HG02763 (cell line): ENCODE results near the gene NR1I3.
"Not testable (repeated sequence)": the region's sequence is repeated elsewhere in the genome, so short reads cannot be mapped to it uniquely, and the experiment has no call there.

Source experiments
- ATAC-seq: cut with Tn5 transposase; IDR thresholded peaks from one replicate; pipeline ENCODE4 v1.9.1; 2021; ENCODE audit warnings: mild to moderate bottlenecking, moderate library complexity; ENCODE audit not compliant: unreplicated experiment

Gene NR1I3, protein sequence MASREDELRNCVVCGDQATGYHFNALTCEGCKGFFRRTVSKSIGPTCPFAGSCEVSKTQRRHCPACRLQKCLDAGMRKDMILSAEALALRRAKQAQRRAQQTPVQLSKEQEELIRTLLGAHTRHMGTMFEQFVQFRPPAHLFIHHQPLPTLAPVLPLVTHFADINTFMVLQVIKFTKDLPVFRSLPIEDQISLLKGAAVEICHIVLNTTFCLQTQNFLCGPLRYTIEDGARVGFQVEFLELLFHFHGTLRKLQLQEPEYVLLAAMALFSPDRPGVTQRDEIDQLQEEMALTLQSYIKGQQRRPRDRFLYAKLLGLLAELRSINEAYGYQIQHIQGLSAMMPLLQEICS

DNA sequence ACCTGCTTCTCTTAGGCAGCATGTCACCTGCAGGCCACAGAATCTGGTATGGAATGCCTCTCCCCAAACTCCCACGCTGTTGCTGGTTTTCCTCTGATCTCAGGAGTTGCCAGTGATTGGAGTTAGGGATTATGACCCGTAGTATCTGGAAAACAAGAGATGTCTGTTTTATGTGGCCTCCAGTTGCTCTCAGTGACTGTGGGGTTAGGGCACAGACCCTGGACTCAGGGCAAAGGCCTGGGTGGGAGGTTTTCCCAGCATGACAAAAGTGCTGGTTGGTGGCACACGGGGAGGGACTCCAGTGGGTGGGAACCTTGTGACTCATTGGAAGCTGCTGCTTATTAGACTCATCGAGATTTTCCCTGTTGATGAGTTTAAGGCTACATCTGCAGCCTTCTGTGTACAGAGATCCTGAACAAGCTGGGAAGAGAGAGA, at the start of gene NR1I3:
TSS of gene NR1I3 (minus strand) at position 165 of the 435 bp plus-strand sequence. CDS start 1,638 bp downstream, outside the sequence.
- no peak for ATAC-seq

DNA sequence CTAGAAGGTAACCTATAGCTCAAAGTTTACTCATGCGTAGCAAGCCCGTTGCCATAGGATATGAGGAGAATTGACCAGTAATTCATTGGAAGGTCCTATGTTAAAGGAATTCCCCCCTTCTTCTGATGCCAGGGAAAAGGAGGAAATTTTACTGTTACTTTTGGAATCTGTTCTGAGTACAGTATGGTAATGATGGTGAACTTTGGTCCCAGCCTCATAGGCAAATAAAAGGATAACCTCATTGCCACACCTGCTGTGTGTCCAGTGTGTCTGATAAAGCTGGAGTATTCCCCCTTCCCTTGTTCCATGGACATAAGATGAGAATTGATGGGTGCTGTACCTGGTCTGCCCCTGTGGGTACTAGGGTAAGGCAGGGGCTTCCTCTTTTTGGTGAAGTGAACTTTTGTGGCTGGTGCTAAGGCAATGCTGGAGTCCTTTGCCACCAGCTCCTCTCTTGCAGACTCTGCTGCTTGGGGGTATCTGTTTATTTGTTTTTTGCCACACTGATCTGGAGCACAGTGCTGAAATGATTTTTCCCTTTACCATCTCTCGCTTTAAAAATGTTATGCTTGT, 49.6 kb upstream of the NR1I3 start:
- no peak for ATAC-seq

DNA sequence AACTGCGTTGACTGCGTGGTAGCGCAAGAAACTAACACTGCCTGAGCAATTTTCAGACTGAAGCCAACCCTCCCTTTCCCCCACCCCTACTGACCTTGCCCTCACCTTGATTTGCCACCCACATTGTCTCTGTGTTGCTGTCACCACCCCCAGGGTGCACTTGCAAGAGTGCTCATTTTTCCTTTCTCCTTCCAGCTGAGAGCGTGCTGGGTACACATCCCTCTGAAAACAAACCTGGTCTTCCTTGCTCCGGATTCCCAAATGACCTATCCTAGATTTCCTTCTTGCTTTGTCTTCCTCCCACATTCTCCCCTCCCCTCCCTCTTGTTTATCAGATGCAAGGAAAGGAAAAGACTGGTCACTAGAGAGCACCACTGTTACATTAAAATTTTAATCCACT, 47.5 kb upstream of the NR1I3 start:
- ATAC-seq, result no peak

DNA sequence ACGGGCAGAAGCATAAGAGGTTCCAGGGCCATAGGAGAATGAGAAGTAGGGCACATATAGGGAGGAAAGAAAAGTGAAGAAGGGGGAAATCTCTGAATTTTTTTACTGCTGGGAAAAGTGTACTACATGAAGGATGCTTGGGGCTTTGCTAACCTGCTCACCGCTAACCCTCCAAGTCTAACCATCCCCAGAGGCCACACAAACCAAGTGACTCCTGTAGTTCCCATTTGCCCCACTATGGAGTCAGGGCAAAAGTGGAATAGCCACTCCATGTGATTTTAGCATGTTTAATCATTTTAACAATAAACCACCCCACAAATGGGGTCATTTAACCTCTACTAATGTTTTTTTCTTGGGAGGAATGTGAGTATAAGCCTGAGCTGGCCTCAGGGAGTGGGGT, 47.1 kb upstream of the NR1I3 start:
- no peak for ATAC-seq

DNA sequence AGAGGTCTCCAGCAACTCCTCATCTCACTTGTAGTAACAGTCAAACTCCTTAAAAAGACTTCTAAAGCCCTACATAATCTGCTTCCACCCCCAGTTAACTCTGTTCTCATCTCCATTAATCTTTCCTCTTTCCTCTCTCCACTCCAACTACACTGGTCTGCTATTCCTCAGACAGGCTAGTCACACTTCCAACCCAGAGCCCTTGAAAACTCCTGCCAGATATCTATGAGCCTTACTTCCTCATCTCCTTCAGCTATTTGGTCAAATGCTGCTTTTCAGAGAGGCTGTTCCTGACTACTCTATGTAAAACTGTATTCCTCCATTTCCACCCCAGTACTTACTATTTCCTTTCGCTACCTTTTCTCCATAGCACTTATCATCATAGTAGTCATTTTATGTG, 45.0 kb upstream of the NR1I3 start:
- ATAC-seq, result no peak

DNA sequence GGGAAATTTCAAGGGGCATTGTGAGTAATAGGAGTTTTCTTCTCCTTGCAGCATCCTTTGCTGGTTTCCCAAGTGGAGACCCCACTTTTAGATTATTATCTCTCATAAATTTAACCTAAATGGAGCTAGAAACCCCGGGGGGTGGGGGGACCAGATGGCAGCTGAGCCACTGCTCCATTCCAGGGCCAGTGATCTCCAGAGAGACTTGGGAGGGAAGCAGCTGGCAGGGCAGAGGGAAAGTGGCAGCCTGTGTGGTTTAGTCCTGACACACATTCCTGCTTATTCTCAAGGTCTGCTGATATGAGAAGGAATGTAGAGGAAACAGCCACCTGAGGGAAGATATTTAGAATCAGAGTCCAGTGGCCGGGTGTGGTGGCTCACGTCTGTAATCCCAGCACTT, 36.9 kb upstream of the NR1I3 start:
- no peak for ATAC-seq

DNA sequence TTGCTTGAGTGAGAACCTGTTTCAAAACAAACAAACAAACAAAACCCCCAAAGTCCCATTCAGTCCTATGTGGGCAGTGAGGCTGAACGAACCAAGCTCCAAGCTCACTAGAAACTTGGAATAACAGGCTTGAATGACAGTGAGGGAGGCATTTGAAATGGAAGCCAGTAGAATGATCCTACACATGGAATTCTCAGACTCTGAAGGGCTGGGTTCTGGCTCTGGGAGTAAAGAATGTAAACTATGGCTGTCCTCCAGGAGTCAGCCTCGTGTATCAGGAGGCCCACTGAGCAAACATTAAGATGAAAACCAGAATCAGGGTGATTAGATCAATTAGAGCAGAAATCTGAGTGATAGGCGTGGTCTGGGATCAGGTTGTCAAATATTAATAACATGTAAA, 35.4 kb upstream of the NR1I3 start:
- ATAC-seq, result no peak

DNA sequence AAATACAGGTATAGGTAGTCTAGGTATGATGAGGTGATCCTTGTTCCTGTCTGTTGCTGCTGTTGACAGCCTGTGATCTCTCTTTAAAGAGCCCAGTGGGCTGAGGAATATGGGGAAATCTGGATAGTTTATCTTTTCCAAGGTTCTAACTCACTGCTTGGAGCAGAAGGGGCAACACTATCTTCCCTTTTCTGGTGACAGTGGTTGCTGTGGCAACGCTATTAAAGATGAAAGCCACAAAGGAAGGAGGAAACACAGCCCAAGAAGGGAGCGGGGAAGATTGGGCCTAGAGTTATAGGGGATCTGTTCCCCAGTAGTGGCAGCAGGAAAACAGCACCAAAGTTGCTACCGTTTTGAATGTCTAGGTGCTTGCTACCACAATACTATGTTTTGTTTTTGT, 29.3 kb upstream of the NR1I3 start:
- ATAC-seq, result no peak

DNA sequence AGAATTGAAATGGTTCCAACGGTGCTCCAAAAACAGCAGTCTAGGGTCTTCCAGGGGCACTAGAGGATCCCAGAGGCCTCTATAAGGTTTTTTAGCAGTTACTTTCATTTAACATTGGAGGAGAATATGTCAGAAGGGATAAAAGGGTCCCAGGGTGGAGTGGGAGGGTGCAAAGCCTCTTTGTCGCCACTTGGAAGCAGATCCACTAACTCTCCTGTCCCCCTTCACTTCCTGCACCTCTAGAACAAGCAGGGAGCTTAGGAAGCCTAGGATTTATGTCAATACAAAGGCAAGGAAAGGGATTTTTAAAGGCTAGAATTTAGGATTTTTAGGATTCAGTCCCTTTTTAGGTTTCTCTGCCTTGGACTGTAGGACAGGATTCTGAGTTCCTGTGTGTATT, 28.8 kb upstream of the NR1I3 start:
- ATAC-seq, result no peak

DNA sequence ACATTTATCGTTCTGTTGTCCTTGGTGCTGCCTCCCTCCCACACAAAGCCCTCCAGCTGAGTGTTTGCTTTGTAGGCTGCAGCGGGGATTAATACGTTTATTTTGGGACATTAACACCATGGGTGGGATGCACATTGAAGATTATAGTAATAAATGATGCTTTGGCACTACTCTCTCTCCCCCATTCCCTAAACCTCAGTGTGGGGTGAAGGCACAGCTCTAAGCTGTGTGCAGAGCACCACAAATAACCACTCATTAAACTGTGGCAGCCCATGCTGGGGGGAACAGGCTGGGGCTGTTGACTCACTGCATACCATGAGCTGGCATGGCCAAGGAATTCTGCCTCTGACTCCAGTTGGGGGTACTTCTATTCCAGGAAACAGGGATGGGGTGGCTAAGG, 28.2 kb upstream of the NR1I3 start:
- no peak for ATAC-seq

DNA sequence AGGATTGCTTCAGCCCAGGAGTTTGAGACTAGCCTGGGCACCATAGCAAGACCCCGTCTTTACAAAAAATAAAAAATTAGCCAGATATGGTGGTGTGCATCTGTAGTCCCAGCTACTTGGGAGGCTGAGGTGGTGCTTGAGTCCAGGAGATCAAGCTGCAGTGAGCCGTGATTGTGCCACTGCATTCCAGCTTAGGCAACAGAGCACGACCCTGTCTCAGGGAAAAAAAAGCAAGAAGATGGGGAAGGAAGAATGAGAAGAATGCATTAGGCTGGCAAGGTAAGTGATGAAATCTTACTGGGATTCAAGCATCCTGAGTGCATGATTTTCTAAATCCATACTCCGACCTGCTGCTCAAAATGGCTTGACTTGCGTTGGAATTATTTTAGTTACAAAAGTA, 27.3 kb upstream of the NR1I3 start:
- ATAC-seq, result no peak

DNA sequence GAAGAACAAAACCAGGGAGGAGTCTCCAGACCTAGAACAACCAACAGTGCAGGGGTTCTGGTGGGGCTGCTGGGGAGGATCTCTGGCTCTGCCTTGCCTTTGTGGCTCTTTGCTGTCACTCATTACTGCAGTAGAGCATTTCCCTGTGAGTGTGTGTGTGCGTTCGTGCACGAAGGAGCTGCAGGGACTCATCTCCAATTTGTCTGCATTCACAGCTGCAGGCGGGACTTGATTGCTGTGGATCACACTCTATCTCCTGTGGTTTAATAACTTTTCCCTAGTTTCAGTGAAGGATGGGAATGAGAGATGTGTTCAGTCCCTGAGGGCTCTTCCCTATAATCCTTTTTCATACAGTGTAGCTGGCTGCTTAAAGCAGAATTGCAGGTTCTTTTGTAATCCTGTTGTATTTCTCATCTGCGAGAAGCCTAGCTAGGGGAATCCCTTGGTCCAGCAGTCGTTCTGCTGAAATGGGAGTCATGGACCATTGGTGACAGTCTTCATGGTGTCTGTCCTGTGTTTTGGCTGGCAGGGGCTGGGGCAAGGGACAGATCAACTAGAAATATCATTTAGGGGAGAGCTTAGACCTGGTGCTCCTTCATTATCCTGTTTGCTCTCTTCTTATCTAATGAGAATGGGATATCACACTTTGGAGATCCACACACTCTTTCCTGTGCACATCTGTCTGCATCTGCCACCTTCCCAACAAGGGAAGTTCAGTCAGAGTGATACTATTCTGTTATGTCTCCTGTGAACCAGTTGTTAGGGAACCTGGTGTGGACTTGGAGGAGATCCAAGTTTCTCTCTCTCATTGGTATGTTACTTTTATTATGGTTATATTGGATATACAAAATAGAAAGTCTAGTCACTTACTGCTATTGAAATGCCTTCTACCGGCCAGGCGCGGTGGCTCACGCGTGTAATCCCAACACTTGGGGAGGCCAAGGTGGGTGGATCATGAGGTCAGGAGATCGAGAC, 23.5 kb upstream of the NR1I3 start:
- no peak for ATAC-seq

DNA sequence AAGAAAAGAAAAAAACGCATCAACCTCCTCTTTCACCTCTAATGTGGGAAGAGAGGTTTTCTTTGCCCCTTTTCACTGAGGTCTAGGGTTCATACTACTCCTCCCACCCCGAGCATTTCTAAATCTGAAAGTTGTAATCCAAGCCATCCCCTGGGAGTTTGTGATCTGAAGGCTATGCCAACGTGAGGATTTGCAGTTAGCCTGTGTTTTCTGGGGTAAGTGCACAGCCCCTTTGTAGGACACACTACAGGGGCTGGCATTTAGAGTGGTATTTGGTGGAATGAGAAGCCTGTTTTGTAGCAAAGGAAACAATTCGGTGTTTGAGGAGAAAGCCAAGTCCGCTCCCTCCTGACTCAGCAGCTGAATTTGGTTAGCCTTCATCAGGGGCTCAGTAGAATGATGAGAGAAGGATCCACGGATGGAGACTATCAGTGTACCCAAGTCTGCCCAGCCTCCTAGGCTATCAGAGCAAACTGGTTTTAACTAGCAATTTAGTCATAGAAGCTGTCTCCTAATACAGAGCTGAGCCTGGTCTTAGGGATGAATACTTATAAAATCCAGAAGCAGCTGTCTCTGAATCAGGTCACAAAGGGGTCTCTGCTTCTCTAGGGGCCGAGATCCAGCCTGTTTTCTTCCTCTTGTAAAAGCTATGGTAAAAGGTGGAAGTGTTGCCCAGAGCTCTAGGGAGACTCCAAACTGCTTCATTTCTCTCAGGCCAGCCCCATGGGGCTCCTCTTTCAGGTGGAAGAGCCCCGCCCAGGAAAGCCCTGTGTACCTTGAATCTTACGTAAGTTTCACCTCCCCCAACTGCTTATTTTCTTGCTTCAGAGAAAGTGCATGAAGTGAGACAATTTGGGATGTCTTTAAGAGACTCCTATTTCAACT, 22.6 kb upstream of the NR1I3 start:
- no peak for ATAC-seq

DNA sequence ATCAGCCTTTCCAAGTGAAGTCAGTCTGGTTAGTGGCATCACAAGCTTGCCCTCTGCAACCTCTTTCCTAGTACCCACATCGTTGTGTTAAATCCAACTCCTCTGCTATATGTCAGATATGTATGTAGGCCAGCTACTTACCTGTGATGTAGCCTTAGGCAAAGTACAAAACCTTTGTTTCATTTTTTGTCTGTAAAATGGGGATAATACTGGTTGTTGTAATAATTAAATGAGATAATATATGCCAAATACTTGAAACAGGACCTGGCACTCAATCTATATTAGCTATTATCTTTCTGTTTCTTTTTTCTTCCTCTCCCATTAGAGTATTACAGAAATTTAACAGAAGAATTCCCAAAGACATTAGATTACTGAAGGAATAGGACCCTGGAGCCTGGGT, 21.8 kb upstream of the NR1I3 start:
- ATAC-seq, result no peak

DNA sequence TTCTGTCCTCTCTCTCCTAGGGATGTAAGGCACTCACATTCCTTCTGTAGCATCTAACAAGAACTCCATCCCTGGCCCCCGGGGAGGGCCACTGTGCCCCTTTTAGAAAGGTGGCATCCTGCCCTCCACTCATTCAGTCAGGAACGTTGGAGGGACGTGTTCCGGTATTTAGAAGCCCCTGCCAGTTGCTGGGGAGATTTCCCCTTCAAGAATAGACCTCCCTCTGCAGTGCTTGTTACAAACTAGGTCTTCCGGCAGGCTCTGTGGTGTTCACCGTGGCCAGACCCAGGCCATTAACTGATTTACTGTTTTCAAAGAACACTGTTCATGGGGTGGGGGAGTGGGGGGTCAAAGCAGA, 21.3 kb upstream of the NR1I3 start:
- ATAC-seq, result no peak

DNA sequence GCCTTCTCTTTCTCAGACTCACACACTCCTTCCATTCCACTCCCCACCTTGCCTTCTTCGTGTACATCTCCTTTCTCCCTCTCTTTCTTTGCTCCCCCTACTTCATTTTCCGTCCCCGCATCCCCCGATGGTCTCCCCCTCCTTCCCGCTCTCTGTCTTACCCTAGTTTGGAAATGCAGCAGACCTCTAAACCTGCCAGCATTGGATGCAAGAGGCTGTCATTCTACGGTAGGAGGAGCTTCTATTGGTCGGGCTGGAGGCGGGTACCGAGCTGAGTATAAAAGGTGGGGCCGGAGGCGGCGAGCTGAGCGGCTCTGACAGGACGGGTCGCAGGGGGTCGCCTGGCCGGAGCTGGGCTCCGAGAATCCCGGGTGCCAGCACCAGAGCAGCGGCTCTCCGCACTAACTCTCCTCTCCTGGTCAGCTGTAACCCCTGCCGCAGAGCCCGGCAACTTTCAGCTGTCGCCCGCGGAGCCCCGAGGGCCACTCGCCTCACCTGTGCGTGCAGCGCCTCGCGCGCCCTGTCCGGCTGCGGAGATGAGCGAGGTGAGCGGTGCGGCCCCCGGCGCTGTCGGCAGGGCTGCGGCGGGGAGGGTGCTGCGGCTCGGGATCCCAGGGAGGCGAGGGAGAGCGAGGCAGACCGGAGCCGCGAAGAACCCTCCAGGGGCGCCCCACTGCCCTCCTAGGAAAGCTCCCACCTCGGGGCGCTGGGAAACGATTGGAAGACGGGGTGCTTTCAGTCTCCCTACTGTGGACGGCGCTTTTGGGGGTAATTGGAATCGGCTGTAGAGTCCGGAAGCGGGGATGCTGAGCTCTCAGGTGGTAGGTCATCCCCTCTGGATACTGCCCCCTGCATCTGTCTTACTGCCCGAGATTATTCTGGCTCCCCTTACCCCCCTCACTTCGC, 20.7 kb upstream of the NR1I3 start, which contains the start of gene PCP4L1:
TSS of gene PCP4L1 (plus strand) at position 307 of the 906 bp plus-strand sequence. CDS start at position 537, 230 bp downstream.
- no peak for ATAC-seq

DNA sequence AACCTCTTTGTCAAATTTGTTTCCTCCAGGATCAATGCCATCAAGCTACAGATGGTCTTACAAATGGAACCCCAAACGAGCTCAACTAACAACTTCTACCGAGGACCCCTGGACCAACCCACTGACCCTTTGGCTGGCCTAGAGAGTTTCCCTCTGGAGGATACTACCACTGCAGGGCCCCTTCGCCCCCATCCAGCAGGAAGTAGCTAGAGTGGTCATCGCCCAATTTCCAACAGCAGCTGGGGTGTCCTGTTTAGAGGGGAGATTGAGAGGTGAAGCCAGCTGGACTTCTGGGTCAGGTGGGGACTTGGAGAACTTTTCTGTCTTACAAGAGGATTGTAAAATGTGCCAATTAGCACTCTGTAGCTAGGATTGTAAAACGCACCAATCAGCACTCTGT, 19.1 kb upstream of the NR1I3 start:
- not testable (repeated sequence) for ATAC-seq

DNA sequence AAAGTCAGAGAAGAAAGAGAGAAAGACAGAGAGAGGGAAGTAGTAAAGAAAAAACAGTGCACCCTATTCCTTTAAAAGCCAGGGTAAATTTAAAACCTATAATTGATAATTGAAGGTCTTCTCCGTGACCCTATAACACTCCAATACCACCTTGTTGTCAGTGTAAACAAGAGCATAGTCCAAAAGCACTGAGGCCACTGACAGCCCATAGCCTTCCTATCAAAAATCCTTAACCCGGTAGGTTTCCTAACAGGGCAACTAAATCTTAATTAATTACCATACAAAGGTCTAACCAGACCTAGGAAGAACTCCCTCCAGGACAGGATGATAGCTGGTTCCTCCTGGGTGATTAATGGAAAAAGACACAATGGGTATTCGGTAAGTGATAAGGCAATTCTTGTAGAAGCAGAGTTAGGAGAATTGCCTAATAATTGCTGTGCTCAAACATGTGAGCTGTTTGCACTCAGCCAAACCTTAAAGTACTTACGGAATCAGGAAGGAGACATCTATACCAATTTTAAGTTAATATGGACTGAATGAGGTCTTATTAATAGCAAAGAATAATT, 18.0 kb upstream of the NR1I3 start:
- ATAC-seq, result not testable (repeated sequence)

DNA sequence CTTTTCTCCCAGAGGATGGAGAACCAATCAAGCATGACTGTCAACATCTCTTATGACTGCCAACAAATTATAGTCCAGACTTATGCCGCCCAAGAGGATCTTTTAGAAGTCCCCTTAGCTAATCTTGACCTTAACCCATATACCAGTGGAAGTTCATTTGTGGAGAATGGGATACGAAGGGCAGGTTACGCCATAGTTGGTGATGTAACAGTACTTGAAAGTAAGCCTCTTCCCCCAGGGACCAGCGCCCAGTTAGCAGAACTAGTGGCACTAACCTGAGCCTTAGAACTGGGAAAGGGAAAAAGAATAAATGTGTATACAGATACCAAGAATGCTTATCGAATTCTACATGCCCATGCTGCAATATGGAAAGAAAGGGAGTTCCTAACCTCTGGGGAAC, 17.3 kb upstream of the NR1I3 start:
- ATAC-seq, result not testable (repeated sequence)
